Epithelial cell of esophagus (primary cell): Measurements from ENCODE around the gene EFNA4.

Source experiments
- DNase-seq: peaks from one replicate; pipeline ENCODE4 v3.0.0; 2010; ENCODE audit warnings: low read depth
- H3K4me3 ChIP-seq: 2 replicates; pipeline ENCODE4 v1.5.1; 2011; ENCODE audit warnings: mild to moderate bottlenecking, low read length, control low read depth
- TF ChIP-seq, protein P1 (sequence below): IDR thresholded peaks from 2 replicates; pipeline ENCODE4 v1.5.1; 2011; ENCODE audit warnings: low read depth, mild to moderate bottlenecking, low read length, control low read depth, inconsistent platforms; ENCODE audit not compliant: insufficient read depth; ENCODE audit errors: missing control alignments

The EFNA4 gene, protein sequence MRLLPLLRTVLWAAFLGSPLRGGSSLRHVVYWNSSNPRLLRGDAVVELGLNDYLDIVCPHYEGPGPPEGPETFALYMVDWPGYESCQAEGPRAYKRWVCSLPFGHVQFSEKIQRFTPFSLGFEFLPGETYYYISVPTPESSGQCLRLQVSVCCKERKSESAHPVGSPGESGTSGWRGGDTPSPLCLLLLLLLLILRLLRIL

DNA sequence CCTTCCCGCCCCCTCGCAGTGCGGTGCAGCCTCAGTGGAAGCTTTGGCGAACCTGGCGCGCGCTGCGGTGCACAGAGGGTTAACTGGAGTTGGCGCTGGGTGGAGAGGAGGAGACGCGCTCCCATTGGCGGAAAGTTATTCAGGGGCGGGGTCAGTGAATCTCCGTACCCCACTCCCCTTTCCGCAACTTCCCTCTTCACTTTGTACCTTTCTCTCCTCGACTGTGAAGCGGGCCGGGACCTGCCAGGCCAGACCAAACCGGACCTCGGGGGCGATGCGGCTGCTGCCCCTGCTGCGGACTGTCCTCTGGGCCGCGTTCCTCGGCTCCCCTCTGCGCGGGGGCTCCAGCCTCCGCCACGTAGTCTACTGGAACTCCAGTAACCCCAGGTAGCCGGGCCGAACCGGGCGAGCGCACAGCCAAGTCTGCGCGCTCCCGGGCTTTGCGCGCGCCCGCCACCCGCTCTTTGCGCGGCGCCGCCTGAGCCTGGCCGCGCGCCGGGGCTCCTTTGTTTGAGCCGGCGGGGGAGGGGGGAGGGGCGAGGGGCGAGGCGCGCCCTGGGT, at the start of gene EFNA4:
Gene EFNA4 (plus strand): TSS at position 191 of the 561 bp plus-strand sequence. CDS start 84 bp downstream, at position 275.
- DNase-seq = peak; percentile 94
- peak within 1 kb of the TSS; percentile 80 for H3K4me3 ChIP-seq
- TF ChIP-seq, protein P1, sequence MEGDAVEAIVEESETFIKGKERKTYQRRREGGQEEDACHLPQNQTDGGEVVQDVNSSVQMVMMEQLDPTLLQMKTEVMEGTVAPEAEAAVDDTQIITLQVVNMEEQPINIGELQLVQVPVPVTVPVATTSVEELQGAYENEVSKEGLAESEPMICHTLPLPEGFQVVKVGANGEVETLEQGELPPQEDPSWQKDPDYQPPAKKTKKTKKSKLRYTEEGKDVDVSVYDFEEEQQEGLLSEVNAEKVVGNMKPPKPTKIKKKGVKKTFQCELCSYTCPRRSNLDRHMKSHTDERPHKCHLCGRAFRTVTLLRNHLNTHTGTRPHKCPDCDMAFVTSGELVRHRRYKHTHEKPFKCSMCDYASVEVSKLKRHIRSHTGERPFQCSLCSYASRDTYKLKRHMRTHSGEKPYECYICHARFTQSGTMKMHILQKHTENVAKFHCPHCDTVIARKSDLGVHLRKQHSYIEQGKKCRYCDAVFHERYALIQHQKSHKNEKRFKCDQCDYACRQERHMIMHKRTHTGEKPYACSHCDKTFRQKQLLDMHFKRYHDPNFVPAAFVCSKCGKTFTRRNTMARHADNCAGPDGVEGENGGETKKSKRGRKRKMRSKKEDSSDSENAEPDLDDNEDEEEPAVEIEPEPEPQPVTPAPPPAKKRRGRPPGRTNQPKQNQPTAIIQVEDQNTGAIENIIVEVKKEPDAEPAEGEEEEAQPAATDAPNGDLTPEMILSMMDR = no peak

DNA sequence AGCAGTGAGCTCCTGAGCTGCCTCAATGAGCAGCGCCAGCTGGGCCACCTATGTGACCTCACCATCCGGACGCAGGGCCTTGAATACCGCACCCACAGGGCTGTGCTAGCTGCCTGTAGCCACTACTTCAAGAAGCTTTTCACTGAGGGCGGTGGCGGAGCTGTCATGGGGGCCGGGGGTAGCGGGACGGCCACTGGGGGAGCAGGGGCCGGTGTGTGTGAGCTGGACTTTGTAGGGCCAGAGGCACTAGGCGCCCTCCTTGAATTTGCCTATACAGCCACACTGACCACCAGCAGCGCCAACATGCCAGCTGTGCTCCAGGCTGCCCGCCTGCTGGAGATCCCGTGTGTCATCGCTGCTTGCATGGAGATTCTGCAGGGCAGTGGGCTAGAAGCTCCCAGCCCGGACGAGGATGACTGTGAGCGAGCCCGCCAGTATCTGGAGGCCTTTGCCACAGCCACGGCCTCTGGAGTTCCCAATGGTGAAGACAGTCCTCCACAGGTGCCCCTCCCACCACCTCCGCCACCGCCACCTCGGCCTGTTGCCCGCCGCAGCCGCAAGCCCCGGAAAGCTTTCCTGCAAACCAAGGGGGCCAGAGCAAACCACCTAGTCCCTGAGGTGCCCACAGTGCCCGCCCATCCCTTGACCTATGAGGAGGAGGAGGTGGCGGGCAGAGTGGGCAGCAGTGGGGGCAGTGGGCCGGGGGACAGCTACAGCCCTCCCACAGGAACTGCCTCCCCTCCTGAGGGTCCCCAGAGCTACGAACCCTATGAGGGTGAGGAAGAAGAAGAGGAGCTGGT, 48.6 kb upstream of the EFNA4 start:
- no peak overlapping the region for H3K4me3 ChIP-seq
- DNase-seq = no peak
- TF ChIP-seq, protein P1 = no peak

DNA sequence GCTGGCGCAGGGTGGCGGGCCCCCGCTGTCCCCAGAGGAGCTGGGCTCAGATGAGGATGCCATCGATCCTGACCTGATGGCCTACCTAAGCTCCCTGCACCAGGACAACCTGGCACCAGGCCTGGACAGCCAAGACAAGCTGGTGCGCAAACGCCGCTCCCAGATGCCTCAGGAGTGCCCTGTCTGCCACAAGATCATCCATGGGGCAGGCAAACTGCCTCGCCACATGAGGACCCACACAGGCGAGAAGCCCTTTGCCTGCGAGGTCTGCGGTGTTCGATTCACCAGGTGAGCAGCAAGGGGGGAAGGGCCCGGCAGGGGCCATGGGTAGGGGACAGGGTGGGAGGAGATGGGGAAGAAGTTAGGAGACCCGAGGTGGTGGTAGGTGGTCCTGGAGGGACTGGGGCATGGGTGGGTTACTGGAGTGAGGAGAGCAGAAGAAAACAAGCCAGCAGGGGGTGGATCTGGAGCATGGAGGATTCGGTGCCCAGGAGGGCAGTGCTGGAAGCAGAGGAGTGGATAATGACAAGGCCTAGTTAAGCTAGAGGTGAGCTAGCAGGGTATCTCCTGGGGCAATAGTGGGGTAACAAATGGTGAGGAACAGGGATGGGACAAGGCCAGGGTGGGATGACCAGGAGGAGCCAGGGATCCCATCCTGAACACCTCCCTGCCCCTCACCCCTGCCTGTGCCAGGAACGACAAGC, 47.9 kb upstream of the EFNA4 start:
- TF ChIP-seq, protein P1 = no peak
- H3K4me3 ChIP-seq = no peak overlapping the region

DNA sequence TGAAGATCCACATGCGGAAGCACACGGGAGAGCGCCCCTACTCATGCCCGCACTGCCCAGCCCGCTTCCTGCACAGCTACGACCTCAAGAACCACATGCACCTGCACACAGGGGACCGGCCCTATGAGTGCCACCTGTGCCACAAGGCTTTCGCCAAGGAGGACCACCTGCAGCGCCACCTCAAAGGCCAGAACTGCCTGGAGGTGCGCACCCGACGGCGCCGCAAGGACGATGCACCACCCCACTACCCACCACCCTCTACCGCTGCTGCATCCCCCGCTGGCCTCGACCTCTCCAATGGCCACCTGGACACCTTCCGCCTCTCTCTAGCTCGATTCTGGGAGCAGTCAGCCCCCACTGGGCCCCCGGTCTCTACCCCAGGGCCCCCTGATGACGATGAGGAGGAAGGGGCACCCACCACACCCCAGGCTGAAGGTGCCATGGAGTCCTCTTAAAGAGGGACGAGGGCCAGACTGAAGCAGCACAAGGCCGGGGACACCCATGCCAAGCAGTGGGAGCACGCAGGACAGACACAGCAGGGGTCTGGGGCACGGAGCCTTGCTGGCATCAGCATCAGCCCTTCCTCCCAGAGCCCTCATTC, 47.2 kb upstream of the EFNA4 start:
- H3K4me3 ChIP-seq = no peak overlapping the region
- TF ChIP-seq, protein P1 = no peak
- DNase-seq = no peak

More for the DNA sequence above, 47.9 kb upstream of the EFNA4 start:
- DNase-seq = no peak

DNA sequence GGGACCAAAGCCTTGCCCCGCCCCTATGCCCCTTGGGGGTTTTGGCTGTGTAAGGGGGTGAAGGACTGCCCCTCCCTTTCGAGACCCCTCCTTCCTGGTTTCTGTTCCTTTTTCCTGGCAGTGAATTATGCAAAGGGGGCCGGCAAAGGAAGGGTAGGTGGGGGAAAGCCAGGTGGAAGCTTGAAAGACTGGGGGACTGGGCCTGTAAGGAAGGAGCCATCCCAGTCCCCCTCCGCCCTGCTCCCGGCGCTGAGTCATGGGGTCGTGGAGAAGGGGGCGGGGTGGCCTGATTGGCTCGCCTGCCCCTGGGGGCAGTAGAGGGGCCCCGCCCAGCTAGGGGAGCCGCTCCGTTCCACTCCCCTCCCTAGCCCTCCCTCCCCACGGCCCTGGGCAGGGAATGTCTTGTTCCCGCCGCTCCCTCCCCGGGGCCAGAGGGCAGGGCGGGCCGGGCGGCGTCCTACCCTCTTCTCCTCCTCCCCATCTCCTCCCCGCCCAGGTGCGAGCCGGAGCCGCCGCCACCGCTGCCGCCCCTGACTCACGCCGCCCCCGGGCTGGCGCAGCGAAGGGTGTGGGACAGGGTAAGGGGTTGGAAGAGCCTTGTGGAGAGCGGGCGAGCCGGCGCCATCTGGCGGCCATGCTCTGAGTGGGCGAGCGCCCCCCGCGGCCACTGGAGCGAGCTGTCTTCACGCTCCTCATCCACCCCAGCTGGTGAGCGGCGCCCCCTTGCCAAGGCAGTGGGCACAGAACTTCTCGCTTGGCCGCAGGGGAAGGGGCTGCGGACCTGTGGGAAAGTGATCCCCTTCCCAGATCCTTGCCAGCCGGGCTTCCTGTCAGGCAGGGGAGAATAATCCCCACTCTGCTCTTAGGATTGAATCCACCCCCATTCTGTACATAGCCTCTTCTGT, 46.2 kb upstream of the EFNA4 start:
- TF ChIP-seq, protein P1 = peak; percentile 81
- peak overlapping the region; percentile 11 for H3K4me3 ChIP-seq
- peak; percentile 99 for DNase-seq

DNA sequence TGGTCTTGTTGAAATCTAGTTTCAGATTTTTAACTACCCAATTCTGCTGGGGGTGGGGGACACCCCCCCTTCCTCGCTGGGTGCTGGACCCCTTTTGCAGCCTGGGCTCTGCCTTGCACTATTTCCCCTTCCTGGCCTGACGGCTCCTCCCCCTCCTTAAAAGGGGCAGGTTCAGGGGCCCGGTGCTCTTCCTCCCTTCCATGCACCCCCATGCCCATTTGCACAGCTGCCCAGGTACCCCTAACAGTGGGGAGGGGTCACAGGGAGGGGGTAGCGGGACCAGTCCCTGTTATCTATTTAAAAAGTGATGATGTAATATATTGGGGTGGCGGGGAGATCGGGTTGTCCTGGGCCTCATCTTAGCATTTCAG, 45.6 kb upstream of the EFNA4 start:
- H3K4me3 ChIP-seq = peak overlapping the region; percentile 11
- TF ChIP-seq, protein P1 = no peak
- no peak for DNase-seq
